GM18873 (cell line): ENCODE results near the gene PRRX2.
"Not testable (repeated sequence)": the region's sequence is repeated elsewhere in the genome, so short reads cannot be mapped to it uniquely, and the experiment has no call there.

Source experiments
- ATAC-seq: cut with Tn5 transposase; IDR thresholded peaks from one replicate; pipeline ENCODE4 v1.9.1; 2021; ENCODE audit warnings: mild to moderate bottlenecking, moderate library complexity, moderate number of reproducible peaks; ENCODE audit not compliant: unreplicated experiment, low FRiP score

PRRX2 gene

GRCh38 chr9:129649726-129650679 lies 15.4 kb upstream of the PRRX2 start:
- no peak for ATAC-seq

- no peak for ATAC-seq
Measured at GRCh38 chr9:129650680-129651235, 14.7 kb upstream of the PRRX2 start.

GRCh38 chr9:129653823-129654553 lies 11.5 kb upstream of the PRRX2 start:
- ATAC-seq = no peak

DNA sequence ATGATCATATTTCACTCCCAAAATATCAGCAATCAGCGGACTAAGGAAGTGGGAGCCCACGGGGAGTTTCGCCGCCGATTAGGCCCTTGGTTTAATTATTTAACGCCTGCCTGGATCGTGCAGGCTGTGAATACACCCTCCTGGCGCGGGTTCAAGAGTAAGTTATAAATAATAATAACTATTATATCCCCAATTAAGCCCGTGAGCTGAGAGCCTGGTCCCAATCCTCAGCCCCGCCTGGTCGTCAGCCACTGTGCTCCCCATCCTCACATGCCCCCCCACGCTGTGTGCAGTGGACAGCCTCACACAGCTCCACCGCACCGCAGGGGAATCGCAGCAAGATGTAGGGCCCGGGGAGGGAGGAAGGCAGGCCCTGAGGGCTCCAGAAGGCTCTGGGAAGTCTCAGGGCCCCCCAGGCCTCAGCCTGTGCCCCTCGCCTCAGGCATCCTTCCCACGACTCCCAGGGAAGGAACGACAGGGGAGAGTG lies 10.8 kb upstream of the PRRX2 start:
- no peak for ATAC-seq

- ATAC-seq = no peak
Measured at GRCh38 chr9:129655154-129655553, 10.3 kb upstream of the PRRX2 start.

DNA sequence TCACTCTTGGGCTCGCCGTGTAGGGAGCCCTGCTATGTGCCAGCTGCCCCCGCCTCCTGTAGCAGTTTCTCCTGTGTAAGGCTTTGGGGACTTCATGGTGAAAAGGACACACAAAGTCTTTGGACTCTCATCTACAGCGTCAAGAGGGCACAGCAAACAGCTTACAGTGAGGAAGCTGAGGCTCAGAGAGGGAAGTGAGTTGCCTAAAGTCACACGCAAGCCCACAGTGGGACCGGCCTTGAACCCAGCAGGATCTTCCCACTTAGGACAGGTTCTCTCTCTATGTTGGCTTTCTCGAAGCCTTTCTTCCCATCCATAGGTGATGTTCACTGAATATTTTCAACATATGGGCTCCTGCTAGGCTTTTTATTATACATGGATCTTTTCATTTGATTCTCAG lies 9.8 kb upstream of the PRRX2 start:
- no peak for ATAC-seq

DNA sequence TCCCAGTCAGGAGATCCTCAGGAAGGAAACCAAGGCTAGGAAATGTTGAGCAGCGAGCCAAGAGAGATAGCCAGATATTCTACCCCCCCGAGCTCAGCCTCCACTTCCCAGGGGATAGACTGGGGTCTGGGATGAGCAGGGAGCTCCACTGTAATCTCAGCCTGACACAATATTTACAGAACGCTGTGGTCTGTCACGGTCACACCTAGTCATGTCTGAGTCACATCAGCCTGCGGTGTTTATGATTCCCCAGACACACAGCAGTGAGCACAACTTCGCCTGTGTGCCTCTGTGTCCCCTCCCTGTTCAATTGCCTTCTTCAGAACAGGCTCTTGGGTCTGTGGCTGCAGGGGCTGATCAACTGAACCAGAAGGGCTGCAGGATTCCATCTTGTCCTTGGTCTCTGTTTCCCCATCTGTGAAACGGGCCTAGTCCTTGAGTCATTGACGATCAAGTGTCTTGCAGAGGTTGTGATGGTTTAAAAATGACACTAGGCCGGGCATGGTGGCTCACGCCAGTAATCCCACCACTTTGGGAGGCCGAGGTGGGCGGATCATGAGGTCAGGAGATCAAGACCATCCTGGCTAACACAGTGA lies 8.6 kb upstream of the PRRX2 start:
- ATAC-seq = no peak

DNA sequence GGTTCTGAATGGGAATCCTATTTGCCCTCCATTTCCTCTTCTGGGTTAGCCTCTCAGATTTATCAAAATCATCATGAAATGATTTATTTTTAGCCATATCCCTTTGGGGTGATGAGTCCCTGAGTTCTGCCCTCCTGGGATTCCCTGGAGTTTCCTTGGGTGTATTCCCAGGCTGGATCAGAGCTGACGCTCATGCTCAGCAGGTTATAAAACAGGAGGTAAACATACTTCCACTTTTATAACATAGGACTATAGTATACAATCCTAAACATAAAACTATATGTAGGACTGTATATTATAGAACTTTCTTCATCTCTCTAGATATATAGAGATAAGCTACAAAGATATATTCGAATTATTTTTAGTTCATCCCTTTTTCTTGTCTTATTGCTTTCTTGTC lies 4.4 kb upstream of the PRRX2 start:
- no peak for ATAC-seq

- ATAC-seq = not testable (repeated sequence)
Measured at GRCh38 chr9:129662239-129662638, 3.2 kb upstream of the PRRX2 start.

DNA sequence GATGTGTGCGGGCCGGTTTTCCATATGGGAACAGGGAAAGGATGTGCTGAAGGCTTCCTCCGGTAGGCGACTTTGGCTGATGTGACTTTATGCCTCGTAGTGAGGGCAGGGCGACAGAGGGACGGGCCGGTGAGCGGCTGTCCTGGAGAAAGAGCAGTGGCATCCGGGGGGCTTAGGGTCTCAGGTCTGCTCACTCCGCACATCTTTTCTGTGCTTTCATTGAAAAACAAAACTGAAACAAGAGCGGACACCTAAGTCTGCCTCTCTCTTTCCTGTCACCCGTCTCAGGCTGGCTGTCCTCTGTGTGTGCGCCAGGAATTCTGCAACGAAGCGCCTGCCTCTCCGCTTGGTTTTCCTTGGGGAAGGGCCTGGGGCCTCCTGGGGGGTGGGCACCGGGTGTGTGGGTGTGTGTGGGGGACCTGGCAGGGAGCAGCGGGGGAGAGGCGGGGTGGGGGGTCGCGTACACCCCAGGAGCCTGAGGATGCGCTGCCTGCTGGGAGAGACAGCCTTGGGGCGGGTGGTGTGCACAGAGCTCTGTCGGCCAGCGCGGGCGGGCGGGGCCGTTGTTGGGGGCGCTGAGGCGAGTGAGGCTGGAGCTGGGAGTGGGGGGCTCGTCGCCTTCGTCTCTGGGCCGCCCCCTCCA lies 580 bp upstream of the PRRX2 start:
- no peak for ATAC-seq

DNA sequence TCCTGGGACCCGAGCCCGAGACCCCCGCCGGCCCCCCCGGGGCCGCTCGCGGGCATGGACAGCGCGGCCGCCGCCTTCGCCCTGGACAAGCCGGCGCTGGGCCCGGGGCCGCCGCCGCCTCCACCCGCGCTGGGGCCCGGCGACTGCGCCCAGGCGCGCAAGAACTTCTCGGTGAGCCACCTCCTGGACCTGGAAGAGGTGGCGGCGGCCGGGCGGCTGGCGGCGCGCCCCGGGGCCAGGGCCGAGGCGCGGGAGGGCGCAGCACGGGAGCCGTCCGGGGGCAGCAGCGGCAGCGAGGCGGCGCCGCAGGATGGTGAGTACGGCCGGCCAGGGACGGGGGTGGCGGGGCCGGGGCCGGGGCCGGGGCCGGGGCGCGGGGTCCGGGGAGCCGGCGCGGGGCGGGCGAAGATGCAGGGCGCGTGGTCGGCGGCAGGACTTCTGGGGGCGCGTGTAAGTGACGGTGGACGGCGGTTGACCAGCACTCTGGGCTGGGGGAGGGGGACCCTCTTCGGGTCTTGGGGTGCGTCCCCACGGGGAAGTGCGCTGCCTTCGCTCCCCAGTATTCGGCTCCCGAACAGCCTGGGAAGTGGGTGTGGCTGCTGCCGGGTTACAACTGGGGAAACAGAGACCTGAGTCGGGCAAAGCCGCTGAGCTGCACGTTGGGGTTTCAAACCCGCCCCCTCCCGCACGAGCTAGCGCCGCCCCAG lies 520 bp downstream of the PRRX2 start:
- no peak for ATAC-seq

DNA sequence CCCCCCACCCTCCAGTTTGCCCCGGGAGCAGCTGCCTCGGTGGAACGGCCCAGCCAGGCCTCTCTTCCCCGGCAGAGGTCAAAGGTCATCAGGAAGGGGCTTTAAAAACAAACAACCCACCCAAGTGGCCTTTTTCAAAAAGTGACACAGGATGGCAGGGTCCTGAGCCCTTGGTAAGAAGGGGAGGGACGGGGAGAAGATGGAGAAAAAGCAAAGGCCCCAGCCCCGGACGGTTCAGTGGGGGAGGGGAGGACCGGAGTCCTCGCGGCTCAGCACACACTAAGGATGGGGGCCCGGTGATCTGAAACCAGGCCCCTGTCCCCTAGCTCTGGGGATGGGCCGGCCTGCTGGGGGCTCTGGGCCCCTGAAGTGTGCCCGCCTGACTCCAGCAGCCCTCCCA lies 1.1 kb downstream of the PRRX2 start:
- no peak for ATAC-seq

GRCh38 chr9:129667378-129667777 lies 1.9 kb downstream of the PRRX2 start:
- ATAC-seq = no peak

- no peak for ATAC-seq
Measured at GRCh38 chr9:129667850-129668249, 2.4 kb downstream of the PRRX2 start.

DNA sequence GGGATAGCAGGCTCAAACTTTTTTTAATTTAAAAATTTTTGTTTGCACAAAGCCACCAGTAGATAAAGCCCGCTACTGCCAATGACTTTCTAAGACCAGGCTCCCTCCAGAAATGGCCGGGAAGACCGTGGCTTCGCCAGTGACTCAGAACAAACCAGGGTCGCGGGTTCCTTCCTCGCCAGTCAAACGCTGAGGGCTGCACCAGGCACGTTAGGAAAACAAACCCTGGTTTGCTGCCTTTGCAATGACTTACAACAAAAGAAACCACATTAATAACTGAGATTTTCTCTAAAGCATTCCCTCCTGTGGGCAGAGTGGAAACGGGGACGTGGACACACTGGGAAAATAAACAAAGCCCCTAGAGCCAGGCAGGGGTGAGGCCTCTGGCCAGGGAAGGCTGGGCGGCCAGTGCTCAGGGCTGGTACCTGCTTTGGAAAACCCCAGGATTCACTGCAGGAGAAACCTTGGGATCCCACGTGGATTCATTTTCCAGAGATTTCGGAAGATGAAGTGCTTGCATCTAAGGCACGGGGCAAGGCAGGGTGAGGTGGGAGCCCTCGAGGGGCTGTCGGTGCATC lies 3.8 kb downstream of the PRRX2 start:
- ATAC-seq = no peak

- no peak for ATAC-seq
Measured at GRCh38 chr9:129669946-129670345, 4.5 kb downstream of the PRRX2 start.

GRCh38 chr9:129671065-129671464 lies 5.6 kb downstream of the PRRX2 start:
- ATAC-seq = no peak

DNA sequence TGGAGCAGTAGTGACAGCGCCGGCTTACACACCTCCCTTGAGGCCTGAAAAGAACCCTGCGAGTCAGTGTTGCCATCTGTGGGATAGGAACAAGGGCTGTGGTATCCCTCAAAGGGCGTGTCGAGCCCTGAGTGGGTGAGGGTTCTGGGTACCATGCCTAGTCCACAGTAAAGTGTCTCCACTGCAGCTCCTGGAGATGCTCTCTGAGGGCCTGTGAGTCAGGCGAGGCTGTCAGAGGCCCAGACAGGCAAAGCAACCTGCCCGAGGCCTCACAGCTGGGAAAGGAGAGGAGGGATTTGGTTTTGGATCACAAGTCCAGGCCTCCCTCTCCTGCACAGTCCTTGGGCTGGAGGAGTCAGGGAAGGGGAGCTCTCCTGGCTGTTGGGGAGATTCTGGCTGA lies 6.1 kb downstream of the PRRX2 start:
- no peak for ATAC-seq

- no peak for ATAC-seq
Measured at GRCh38 chr9:129672702-129673101, 7.3 kb downstream of the PRRX2 start.
